GM18526 (cell line): ENCODE results near the gene IGSF3.

Experiments
- POLR2A ChIP-seq: IDR thresholded peaks from 3 replicates; pipeline ENCODE4 v1.6.1; 2011; ENCODE audit not compliant: insufficient read length; ENCODE audit errors: extremely low read depth

IGSF3 gene

DNA sequence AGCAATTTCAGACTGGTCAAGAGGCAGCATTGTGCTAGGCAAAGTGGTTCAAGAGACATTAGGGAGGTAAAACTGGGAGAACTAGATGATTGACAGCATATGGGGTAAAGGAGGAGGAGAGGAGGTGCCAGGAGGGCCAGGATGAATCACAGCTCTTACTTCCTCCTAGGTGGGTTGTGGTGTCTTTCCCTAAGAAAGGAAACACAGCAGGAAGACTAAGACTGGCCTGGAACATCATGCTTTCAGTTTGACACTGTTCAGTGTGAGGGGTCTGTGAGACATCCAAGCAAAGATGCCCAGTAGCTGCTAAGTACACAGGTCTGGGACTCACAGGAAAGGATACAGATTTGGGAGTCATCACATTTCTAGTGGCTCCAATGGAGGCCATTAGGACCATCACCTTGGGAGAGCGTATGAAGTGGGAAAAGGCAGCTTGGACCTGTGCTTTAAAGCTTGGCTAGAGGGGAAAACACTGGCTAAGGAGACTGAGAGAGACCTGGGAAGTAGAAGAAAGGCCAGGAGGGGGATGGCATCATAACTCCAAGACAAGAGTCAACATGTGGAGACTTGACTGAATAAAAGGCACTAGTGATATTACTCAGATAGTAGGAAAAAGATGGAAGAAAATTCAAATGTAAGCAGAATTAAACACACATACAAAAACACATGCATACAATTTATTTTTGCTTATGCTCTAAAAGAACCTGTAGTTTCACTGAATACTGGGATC lies 114.0 kb downstream of the IGSF3 start:
- TF ChIP-seq POLR2A, result no peak

DNA sequence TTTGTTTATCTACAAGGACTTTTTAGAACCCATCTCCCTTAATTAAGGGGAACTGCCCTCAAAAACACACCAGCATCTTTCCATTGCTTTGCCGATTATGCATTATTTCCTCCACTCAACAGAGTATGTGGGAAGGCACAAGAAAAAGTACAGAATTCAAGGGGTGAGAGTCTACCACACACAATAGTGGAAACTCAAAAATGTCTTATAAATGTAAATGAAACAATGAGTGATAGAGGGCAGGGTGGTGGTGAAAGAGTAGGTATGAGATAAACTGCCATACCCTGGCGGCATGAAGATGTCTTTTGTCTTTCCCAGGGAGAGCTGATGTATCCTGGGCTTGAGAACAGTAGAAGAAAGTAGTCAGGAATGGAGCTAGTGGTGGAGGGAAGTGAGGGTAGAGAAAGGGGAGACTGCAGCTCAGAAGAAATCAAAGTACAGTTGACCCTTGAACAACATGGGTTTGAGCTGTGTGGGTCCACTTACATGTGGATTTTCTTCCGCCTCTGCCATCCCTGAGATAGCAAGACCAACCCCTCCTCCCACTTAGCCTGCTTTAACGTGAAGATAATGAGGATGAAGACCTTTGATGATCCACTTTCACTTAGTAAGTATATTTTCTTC lies 121.1 kb downstream of the IGSF3 start:
- no peak for TF ChIP-seq POLR2A

DNA sequence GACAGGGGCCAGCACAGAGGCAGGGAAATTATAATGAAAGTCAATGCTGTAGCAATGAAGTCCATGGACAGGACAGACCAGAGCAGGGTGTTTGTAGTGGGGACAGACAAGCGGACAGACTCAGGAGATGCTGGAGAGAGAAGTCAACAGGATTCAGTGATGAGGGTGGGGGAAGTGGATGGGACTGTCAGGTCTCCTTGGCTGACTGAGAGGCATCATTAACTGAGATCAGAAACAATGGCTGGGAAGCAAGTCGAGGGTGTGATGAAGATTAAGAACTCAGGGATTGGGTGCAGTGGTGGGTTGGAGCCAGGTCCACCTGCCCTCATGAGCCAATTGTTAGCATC lies 122.2 kb downstream of the IGSF3 start:
- no peak for TF ChIP-seq POLR2A

DNA sequence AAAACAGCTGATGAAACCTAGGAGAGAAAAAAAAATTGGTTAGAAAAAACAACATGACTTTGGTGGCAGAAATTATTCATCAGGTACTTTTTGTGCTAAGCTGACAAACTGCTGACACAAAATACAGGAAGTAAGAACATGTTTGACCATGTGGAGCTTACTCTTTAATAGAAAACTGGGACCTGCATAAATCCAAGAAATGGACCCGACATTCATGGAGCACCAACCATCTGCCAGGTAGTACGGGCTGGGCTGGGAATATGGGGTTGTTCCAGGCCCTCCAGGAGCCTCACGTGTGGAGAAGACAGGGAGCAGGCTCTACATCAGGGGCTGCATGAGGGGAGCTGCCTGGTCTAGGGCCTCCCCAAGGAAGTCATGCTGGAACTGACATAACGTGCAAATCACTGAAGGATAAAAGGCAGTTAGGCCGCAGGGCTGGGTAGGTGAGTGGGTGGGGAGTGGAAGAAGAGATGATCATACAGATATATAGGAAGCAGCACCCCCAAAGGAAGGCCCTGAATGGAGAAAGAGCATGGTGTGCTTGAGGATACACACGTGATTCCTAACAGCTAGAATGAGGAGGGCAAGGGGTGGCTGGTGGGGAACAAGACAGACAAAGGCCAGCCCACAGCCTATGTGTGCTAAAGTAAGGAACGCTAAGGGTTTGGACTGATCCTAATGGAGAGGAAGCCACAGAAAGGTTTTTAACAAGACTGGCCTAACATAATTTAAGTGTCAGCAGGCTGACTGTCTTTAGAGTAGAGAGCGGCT lies 122.8 kb downstream of the IGSF3 start:
- peak; percentile 15 for TF ChIP-seq POLR2A

DNA sequence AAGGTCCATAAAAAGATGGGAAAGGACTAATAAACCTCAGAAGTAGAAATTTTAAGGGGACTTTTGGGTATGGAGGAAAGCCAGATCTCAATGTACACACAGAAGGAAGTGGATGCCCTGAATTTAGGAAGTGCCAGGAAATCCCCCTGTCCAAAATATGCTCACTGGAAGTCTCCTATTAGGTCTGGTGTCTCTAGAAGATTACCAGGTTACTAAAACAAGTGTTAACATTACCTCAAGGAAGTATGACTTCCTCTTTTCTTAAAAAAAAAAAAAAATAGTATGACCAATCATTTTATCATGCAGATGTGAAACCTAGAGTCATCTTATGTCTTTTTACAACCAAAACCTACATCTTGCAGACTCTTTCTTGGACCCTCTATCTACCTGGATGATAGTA lies 127.4 kb downstream of the IGSF3 start:
- peak; percentile 16 for TF ChIP-seq POLR2A

DNA sequence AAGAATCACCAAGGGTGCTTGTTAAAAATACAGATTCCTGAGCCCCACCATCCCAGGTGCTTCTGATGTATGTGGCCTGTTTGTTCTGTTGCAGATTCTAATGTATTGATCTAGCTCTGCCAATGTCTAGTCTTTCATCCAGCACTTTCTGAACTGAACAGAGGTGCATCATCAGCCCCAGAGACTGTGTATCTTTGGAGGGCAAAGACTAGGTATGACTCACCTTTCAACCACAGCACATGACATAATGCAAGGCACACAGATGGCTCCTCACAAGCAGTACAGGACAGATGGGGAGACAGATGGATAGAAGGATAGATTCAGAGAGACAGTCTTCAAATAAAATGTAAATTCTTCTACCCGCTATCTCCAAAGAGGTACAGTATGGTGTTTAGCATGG lies 129.0 kb downstream of the IGSF3 start:
- TF ChIP-seq POLR2A, result no peak

DNA sequence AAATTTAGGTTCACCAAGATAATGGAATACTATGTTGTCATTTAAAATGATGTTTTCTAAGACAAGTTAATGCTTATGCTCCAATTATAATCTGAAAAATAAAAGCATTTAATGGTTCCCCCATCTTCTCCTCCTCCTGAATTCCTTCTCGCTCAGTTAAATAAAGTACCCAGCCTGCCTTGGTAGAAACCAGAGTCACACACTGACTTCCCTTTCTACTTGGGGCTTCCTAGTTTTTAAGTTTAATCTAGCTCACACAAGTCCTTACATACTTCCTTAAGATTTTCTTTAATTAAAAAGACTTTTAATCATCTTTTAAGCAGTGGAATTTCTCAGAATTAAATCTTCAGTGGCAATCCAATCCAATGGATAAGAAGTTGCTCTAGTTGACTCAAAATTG lies 129.6 kb downstream of the IGSF3 start:
- no peak for TF ChIP-seq POLR2A

DNA sequence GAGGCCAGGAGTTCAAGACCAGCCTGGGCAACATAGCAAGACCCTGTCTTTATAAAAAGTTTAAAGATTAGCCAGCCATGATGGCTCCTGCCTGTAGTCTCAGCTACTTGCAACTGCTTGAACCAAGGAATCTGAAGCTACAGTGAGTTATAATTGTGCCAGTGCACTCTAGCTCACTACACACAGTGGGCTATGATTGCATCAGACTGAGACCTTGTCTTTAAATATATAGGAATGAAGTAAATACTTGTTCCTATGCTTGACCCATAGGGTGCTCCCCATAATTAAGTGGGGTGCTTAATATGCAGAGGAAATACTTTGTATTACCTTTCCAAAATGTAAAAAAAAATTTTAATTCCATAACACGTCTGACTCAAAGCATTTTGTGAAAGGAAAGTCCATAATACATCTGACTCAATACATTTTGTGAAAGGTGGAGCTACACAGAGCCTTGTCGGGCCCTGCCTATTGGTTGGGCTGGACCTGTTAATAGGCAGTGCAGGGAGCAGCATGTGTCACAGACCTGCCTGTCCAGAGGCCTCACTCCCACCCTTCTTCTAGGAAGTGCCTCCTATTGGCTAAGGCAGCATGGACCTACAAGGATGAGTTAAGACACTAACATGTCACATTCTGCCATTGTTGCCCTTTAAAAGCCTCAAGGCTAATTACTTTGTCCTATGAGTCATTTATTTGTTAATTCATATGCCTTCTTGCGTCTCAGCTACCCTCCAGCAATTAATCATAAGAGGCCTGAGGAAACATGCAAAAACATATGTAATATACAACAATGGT lies 130.3 kb downstream of the IGSF3 start:
- TF ChIP-seq POLR2A, result no peak

DNA sequence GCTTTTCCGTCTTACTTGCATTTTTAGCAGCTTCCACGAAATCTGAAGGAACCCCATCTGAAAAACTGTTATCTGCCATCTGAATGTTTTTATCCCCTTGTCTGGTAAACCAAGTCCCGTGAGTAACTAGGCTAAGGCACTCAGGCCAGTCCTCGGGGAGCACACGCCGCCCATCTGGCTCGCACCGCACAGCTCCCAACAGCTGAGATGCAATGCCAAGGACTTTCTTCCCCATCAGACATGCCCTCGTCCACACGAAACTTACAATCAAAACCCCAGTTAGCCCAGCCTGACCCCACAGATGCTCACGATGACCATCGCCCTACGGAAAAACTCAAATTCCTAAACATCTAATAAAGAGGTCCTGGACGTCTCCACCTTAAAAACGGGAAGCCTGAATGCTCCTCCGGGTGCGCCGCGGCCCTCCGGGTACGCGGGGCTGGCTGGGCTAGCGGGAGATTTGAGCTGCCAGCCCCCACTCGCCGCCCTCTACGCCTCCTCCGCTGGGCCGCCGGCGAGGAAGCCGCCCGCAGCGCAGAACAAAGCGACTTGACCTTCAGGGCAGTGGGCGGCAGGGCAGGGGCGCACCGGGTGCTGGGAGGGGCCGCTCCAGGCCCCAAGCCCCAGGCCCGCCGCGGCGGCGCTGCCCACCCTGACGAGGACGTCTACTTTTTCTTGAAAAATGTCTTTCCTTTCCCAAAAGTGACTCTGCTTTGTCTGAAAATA lies 133.4 kb downstream of the IGSF3 start:
- TF ChIP-seq POLR2A, result no peak

DNA sequence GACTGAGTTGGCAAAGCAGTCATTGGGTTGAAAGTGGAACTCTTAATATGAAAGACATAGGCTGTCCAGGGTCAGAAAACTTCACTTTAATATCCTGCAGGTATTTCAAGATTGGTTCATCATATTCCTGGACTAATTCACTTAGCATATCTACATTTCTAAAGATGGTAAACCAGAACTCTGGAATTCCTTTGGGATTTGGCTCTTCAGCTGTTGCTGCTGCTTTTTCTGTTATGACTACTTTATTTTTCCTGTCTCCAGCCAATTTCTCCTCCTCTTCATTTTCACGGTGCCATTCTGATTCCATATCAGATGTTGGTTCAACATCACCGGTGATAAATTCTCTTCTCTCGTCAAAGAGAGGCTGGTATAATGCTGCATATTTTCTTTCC lies 134.1 kb downstream of the IGSF3 start:
- TF ChIP-seq POLR2A, result no peak

DNA sequence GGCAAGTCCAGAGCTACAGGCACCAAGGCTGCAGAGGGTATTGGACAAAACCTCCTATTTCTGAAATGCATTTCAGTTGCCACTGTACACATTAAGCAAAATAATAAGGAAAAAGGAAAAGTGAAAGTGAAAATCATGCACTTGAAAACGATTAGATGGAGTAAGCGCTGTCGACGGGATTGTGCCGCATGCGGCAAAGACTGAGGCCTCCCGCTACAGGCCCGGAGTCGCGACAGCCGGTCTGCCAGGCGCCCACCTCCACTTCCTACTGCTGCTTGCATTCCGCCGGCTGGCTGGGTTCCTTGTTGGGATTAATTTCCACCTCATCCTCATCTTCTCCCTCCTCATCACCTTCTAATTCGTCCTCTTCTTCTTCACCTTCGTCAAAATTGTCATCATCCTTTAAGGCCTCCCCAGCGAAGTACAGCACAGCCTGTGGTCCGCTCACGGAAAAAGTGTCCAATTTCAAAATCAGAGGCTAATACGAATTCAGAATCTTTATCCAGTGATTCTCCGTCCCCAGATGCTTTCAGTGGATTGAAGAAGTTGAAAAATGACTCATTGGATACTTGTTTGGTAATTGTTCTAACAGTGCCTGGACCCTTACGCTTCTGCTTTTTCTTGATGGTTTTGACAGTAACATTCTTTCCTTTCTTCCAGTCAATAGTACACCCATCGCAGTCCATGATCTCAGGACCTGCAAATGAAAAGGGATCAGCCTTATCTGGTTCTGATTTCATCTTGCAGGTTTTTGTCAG lies 134.7 kb downstream of the IGSF3 start:
- no peak for TF ChIP-seq POLR2A

DNA sequence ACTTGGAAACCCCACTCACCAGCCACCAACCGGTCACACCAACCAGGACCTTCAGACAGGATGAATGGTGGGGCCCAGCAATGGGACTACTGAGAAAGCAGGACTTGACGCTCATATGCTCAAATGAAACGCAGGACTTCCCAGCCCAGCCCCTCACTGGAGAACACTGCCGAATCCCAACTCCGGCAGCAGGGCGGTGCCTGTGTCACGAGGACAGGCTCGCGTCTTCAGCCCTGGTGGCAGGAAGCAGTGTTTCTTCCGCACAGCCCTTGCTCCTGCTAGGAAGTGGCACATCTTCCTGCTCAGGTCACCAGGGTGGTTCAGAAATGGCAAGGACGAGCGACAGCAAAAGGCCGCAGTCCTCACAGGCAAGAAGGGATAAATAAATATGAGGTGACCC lies 135.6 kb downstream of the IGSF3 start:
- TF ChIP-seq POLR2A, result no peak

DNA sequence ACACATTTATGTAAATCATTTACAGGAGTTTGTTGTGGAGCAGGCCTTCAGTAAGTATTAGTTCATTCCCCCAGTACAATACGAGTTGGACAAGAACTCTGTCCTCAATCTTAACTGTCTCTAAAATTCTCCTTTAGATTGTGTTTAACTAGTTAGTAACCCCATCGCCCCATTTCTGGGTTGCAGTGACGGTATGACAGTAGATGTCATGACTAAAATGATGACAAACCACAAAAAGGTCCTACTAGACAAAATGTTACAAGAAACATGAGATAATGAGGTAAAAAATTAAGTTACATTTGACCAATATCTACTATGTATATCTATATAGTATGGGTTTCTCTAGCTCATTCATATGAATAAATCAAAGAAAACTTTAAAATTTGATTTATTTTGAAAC lies 137.9 kb downstream of the IGSF3 start:
- TF ChIP-seq POLR2A, result no peak

DNA sequence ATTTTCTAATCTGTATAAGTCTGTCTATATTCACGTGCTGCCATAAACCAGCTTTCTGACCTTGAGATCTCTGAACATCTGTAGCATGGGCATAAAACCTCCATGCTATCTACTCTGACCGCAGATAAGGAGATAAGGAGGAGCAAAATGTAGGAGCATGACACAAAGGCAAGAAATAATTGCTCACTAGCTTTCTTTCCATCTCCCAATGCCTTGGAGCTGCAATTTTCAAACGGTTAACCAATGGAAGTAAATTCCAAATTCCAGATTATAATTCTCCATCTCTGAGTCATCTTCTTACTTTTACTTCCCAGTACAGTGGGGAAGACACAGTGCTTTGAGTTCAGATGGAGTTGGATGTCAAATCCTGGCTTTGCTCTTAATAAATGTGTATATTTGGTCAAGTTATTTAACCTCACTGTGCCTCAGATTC lies 138.3 kb downstream of the IGSF3 start:
- TF ChIP-seq POLR2A, result no peak
